HG03196 (cell line): ENCODE data around the gene POLN.
A peak's percentile ranks its signal among the peaks of the same experiment; 100 is the strongest.

ENCODE experiments used
- ATAC-seq: cut with Tn5 transposase; IDR thresholded peaks from one replicate; pipeline ENCODE4 v1.9.1; 2021; ENCODE audit not compliant: unreplicated experiment

The POLN gene

GRCh38 chr4:2264481-2265041 is 22.6 kb upstream of the POLN start:
- no peak for ATAC-seq

- ATAC-seq = no peak
Measured at GRCh38 chr4:2263926-2264321, 22.0 kb upstream of the POLN start.

GRCh38 chr4:2262944-2263250 is 21.0 kb upstream of the POLN start:
- no peak for ATAC-seq

GRCh38 chr4:2262145-2262943 is 20.4 kb upstream of the POLN start:
- peak; percentile 87 for ATAC-seq

GRCh38 chr4:2261853-2262144 is 19.9 kb upstream of the POLN start, which contains the start of gene MXD4:
Gene MXD4, minus strand, starts transcription at chr4:2262109. Its CDS starts 129 bp downstream, at chr4:2261980.
- ATAC-seq = peak; percentile 1

- ATAC-seq = peak; percentile 17
Measured at GRCh38 chr4:2261110-2261852, 19.4 kb upstream of the POLN start.

GRCh38 chr4:2260344-2261109 is 18.6 kb upstream of the POLN start:
- no peak for ATAC-seq

GRCh38 chr4:2259541-2260343 is 17.8 kb upstream of the POLN start:
- no peak for ATAC-seq

GRCh38 chr4:2259036-2259540 is 17.2 kb upstream of the POLN start:
- no peak for ATAC-seq

GRCh38 chr4:2258091-2259035 is 16.4 kb upstream of the POLN start:
- ATAC-seq = no peak

- ATAC-seq = no peak
Measured at GRCh38 chr4:2257361-2258081, 15.6 kb upstream of the POLN start.

GRCh38 chr4:2256781-2257191 is 14.9 kb upstream of the POLN start:
- ATAC-seq = no peak

- ATAC-seq = no peak
Measured at GRCh38 chr4:2256156-2256731, 14.3 kb upstream of the POLN start.

- no peak for ATAC-seq
Measured at GRCh38 chr4:2255501-2256155, 13.7 kb upstream of the POLN start.

GRCh38 chr4:2254665-2255500 is 13.0 kb upstream of the POLN start:
- ATAC-seq = no peak

GRCh38 chr4:2253160-2254084 is 11.5 kb upstream of the POLN start:
- ATAC-seq = no peak
